Stomach (tissue), 9 donors: ENCODE measurements around the gene MACO1. TPM values are rescaled to one million over a fixed set of nuclear protein-coding genes. Genes with fewer than 3 reads are reported as not detected.
A peak's percentile ranks its signal among the peaks of the same experiment; 100 is the strongest.
"Not testable (repeated sequence)": the region's sequence is repeated elsewhere in the genome, so short reads cannot be mapped to it uniquely, and the experiment has no call there.

Source experiments
- DNase-seq, 2 donors: peaks; one replicate each; pipeline versions ENCODE4 v3.0.0 to v3.0.0-alpha.2; 2013 to 2019
- H3K27ac ChIP-seq, 5 donors: fragments of 200-600 bp in 4 of 5; sonication (generic) in 4 of 5; one replicate each; pipeline ENCODE4 v1.5.1; 2013 to 2019; ENCODE audit warnings: mild to moderate bottlenecking in 1 of 5, moderate library complexity in 1 of 5
- H3K27me3 ChIP-seq, 3 donors: fragments of 200-600 bp; sonication (generic); one replicate each; pipeline ENCODE4 v1.5.1; 2017 to 2019; ENCODE audit warnings: mixed run types in 1 of 3
- H3K36me3 ChIP-seq, 4 donors: fragments of 200-600 bp; sonication (generic); 1 replicate in 3 of 4; 2 replicates in 1 of 4; pipeline ENCODE4 v1.5.1; 2016 to 2019
- H3K4me1 ChIP-seq, 4 donors: fragments of 200-600 bp; sonication (generic); one replicate each; pipeline ENCODE4 v1.5.1; 2016 to 2019
- H3K4me3 ChIP-seq, 4 donors: fragments of 200-600 bp; sonication (generic) in 3 of 4; one replicate each; pipeline ENCODE4 v1.5.1; 2016 to 2019; ENCODE audit warnings: mild to moderate bottlenecking in 1 of 4
- H3K9me3 ChIP-seq, 4 donors: fragments of 200-600 bp; sonication (generic); one replicate each; pipeline ENCODE4 v1.5.1; 2016 to 2019
- CTCF ChIP-seq, 7 experiments: fragments of 450-650 bp in 4 of 7; fragments of 200-600 bp in 3 of 7; sonication (generic) in 3 of 7; IDR thresholded peaks; one replicate each; pipeline ENCODE4 v1.5.1; 2016 to 2019; ENCODE audit warnings: antibody characterized with exemption in 7 of 7, control low read depth in 2 of 7, mild to moderate bottlenecking in 1 of 7
- EP300 ChIP-seq: sonication (generic); formaldehyde crosslinking; IDR thresholded peaks from one replicate; pipeline ENCODE4 v1.6.1; 2017; ENCODE audit warnings: antibody characterized with exemption
- POLR2A ChIP-seq, 4 donors: fragments of 450-650 bp; IDR thresholded peaks; one replicate each; pipeline ENCODE4 v1.6.1; 2016; ENCODE audit warnings: antibody characterized with exemption in 4 of 4, control low read depth in 2 of 4, mild to moderate bottlenecking in 1 of 4, moderate library complexity in 1 of 4
- POLR2AphosphoS5 ChIP-seq, 3 donors: sonication (generic); formaldehyde crosslinking; IDR thresholded peaks; one replicate each; pipeline ENCODE4 v1.6.1; 2016; ENCODE audit warnings: antibody characterized with exemption in 3 of 3
- WGBS, 5 donors: extraction: QIAGEN DNeasy Blood & Tissue Kit in 3 of 5; methylation state at CpG; one replicate each; pipeline versions ENCODE4 v1.1.5 to v1.1.7; 2013 to 2018; 5-methylcytosine and 5-hydroxymethylcytosine counted together
- intact Hi-C: fragments of 100-400 bp; cut with DNase I; formaldehyde crosslinking; loops from one replicate; pipeline ENCODE4 v1.15.1; 2023; ENCODE audit warnings: low total_unique reads
- polyA plus RNA-seq, 3 donors: library from polyadenylated mRNA; stranded (reverse); fragments of 200-250 nt; gene quantifications; one replicate each; pipeline ENCODE4 v1.2.3, GENCODE V29; 2013
- total RNA-seq, 5 donors: library from RNA; depleted of rRNA; stranded (reverse); fragments of >200 nt; gene quantifications; one replicate each; pipeline versions ENCODE4 v1.1.0 to v1.2.3, GENCODE V29; 2014 to 2016
- donor health status: healthy with polysubstance abuse.
- donor health status: Bipolar disorder and iron deficiency.
- donor health status: healthy.

The MACO1 gene
- total and polyA plus RNA-seq, 8 donors, result 4.9 to 19.8 (median 11.3) TPM

DNA sequence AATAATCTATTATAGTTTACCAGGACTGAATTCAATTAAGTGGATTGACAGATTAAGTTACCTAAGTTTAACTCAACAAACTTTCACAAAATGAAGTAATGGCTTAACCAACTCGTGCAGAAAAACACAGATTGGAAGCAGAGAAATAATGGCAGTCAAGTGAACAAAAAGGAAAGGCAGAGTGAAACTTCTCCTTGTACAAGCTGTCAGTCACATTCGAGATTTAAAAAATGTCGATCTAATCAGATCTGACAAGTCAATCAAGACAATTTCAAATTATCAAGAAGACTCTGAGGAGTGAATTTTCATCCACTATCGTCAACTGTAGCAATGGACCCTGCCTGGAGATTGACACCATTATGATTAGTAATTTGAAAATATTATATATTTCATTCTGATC lies 13.4 kb upstream of the MACO1 start:
- 70 to 83% (median 79%) methylated on average over 4 of the region's 4 CpGs for WGBS, 5 donors
- intact Hi-C loops, H3K9me3 ChIP-seq, H3K4me3 ChIP-seq, H3K27ac ChIP-seq, H3K27me3 ChIP-seq, H3K36me3 ChIP-seq, DNase-seq, H3K4me1 ChIP-seq: not testable (repeated sequence)

- H3K4me1 ChIP-seq, H3K27me3 ChIP-seq, H3K36me3 ChIP-seq, H3K4me3 ChIP-seq, DNase-seq, H3K27ac ChIP-seq, H3K9me3 ChIP-seq, intact Hi-C loops: not testable (repeated sequence)
- 86 to 97% (median 92%) methylated on average over 1 of the region's 1 CpG for WGBS, 5 donors
Measured at GRCh38 chr1:25419339-25419738, 11.4 kb upstream of the MACO1 start.

DNA sequence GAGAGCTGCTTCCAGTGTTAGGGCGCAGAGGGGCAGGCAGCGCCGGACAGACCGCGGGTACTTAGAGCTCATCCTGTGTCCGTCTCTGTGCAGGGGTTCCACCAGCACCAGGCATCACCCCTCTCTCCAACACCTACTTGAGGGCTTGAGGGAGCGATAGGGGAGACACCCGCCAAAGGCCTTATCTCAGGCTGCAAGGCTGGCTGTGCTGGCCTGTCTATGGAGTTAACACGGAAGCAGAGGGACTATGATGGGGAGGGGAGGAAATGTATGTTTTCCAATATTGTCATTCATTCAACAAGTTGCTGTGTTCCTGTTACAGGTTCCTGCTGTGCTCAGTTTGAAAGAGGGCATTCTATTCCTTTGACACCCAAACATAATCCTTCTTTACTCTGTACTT lies 10.0 kb upstream of the MACO1 start, which contains the start of gene RHCE:
RHCE (minus strand) TSS at position 111 of the 400 bp plus-strand sequence; CDS start at position 72, 39 bp downstream.
- H3K4me3 ChIP-seq, intact Hi-C loops, H3K9me3 ChIP-seq, H3K4me1 ChIP-seq, H3K36me3 ChIP-seq, H3K27me3 ChIP-seq, H3K27ac ChIP-seq, DNase-seq: not testable (repeated sequence)
- 64 to 100% (median 90%) methylated on average over 3 to 9 of the region's 9 CpGs for WGBS, 5 donors

DNA sequence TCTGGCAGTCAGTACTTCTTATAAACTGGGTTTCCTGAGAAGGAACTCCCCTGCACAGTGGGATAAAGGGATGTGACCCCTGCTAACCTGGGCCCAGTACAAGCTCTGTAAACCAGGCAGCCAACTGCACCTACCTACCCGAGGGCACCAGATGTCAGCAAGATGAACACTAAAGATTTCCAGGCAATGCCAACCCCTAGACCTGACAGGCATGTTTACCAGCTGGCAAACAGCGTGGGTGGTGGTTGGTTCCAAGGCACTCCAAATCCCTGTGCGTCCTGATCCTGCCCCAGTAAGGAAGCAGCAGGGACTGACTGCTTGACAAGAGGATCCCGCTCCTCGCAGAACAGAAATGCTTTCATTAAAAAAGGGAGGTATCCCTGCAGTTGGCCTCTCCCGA lies 7.5 kb upstream of the MACO1 start:
- H3K4me3 ChIP-seq, H3K27me3 ChIP-seq, H3K9me3 ChIP-seq, H3K36me3 ChIP-seq, DNase-seq, H3K4me1 ChIP-seq, intact Hi-C loops: not testable (repeated sequence)
- peak overlapping the region in 1 of 5 donors; percentile 12 for H3K27ac ChIP-seq
- 56 to 74% (median 62%) methylated on average over 4 to 6 of the region's 6 CpGs for WGBS, 5 donors
- peak in 1 of 3 donors; percentile 16 for TF ChIP-seq POLR2AphosphoS5 (IDR thresholded peaks at IDR 0.05)

GRCh38 chr1:25425098-25426085 lies 5.3 kb upstream of the MACO1 start:
- intact Hi-C loops, result no loop called here
- peak; percentile 64 to 81 for DNase-seq
- WGBS, 5 donors, result 56 to 77% (median 61%) methylated on average over 15 to 16 of the region's 16 CpGs

GRCh38 chr1:25427696-25428095 lies 3.0 kb upstream of the MACO1 start:
- TF ChIP-seq POLR2A (IDR thresholded peaks at IDR 0.05), result no peak
- TF ChIP-seq POLR2AphosphoS5 (IDR thresholded peaks at IDR 0.05), result no peak
- no peak for TF ChIP-seq CTCF (IDR thresholded peaks at IDR 0.05)
- no peak for TF ChIP-seq EP300
- DNase-seq, result no peak
- intact Hi-C loops, result no loop called here
- no peak overlapping the region for H3K27ac ChIP-seq
- H3K4me3 ChIP-seq, result no peak overlapping the region
- no peaks in the 10 kb centered on the region for H3K9me3 ChIP-seq
- 98 to 100% (median 100%) methylated on average over 1 of the region's 1 CpG for WGBS, 5 donors
- no peaks in the 10 kb centered on the region for H3K36me3 ChIP-seq
- no peaks in the 10 kb centered on the region for H3K27me3 ChIP-seq
- peaks cover 7 to 19% (median 12%) of the 10 kb centered on the region in 4 donors for H3K4me1 ChIP-seq

More at GRCh38 chr1:25425098-25426085, 5.3 kb upstream of the MACO1 start:
- Histone ChIP-seq H3K27ac (peak overlapping the region in 4 of 5 donors; percentile 22 to 64 (median 41)), H3K9me3 (no peaks in the 10 kb centered on the region), H3K36me3 (no peaks in the 10 kb centered on the region), H3K4me1 (peaks cover 0 to 7% (median 3%) of the 10 kb centered on the region in 4 donors), H3K4me3 (no peak overlapping the region), H3K27me3 (no peaks in the 10 kb centered on the region)
- peak in 1 of 3 donors; percentile 74 for TF ChIP-seq POLR2AphosphoS5 (IDR thresholded peaks at IDR 0.05)
- TF ChIP-seq CTCF (IDR thresholded peaks at IDR 0.05), result no peak
